Stimulated activated CD4-positive, alpha-beta T cell treated with anti-CD3 and anti-CD28 coated beads, TNF-alpha, amount 100 ng/mL, for 4 hours (primary cell): Measurements from ENCODE around the gene CFAP206.
A peak's percentile ranks its signal among the peaks of the same experiment; 100 is the strongest.

Experiments
- DNase-seq, 3 experiments: peaks; one replicate each; pipeline ENCODE4 v3.0.0-alpha.2; 2020; ENCODE audit warnings: low read depth in 3 of 3

The CFAP206 gene

GRCh38 chr6:87407901-87408720 lies at the start of gene CFAP206:
TSS of gene CFAP206 (plus strand) at chr6:87407972. CDS start at chr6:87409840, 1,868 bp downstream.
- DNase-seq, result peak; percentile 58 to 71 (median 66)

- no peak for DNase-seq
Measured at GRCh38 chr6:87364602-87365252, 43.0 kb upstream of the CFAP206 start.

- no peak for DNase-seq
Measured at GRCh38 chr6:87366072-87366827, 41.5 kb upstream of the CFAP206 start.

GRCh38 chr6:87366899-87367298 lies 40.9 kb upstream of the CFAP206 start:
- no peak for DNase-seq

GRCh38 chr6:87373377-87373776 lies 34.4 kb upstream of the CFAP206 start:
- no peak for DNase-seq

- DNase-seq, result no peak
Measured at GRCh38 chr6:87375315-87375714, 32.5 kb upstream of the CFAP206 start.

- no peak for DNase-seq
Measured at GRCh38 chr6:87376643-87377042, 31.1 kb upstream of the CFAP206 start.

- no peak for DNase-seq
Measured at GRCh38 chr6:87378947-87379346, 28.8 kb upstream of the CFAP206 start.

- DNase-seq, result no peak
Measured at GRCh38 chr6:87382861-87383260, 24.9 kb upstream of the CFAP206 start.

GRCh38 chr6:87384038-87384437 lies 23.7 kb upstream of the CFAP206 start:
- no peak for DNase-seq

GRCh38 chr6:87384449-87384848 lies 23.3 kb upstream of the CFAP206 start:
- DNase-seq, result no peak

GRCh38 chr6:87391334-87391733 lies 16.4 kb upstream of the CFAP206 start:
- DNase-seq, result no peak

- no peak for DNase-seq
Measured at GRCh38 chr6:87393026-87393622, 14.6 kb upstream of the CFAP206 start.

GRCh38 chr6:87395431-87395830 lies 12.3 kb upstream of the CFAP206 start:
- no peak for DNase-seq

GRCh38 chr6:87396595-87397392 lies 11.0 kb upstream of the CFAP206 start:
- DNase-seq, result no peak

- no peak for DNase-seq
Measured at GRCh38 chr6:87397656-87398055, 10.1 kb upstream of the CFAP206 start.

- no peak for DNase-seq
Measured at GRCh38 chr6:87401832-87402231, 5.9 kb upstream of the CFAP206 start.

GRCh38 chr6:87407561-87407900 lies 241 bp upstream of the CFAP206 start:
- DNase-seq, result no peak

- DNase-seq, result no peak
Measured at GRCh38 chr6:87408721-87409155, 966 bp downstream of the CFAP206 start.

GRCh38 chr6:87419266-87419665 lies 11.5 kb downstream of the CFAP206 start:
- no peak for DNase-seq

- DNase-seq, result no peak
Measured at GRCh38 chr6:87420360-87420759, 12.6 kb downstream of the CFAP206 start.
